IMR-90 (cell line): ENCODE results near the gene REEP2. TPM values are rescaled to one million over a fixed set of nuclear protein-coding genes. Genes with fewer than 3 reads are reported as not detected.

Experiments
- ATAC-seq: fragments of 200-7000 bp; cut with Tn5 transposase; 2 replicates; pipeline ENCODE4 v1.9.1; 2020; ENCODE audit warnings: low read depth, mild to moderate bottlenecking, moderate library complexity
- BruUV-seq: library from RNA; stranded (reverse); fragments of 400-500 nt; replicated peaks from 2 replicates; lab custom pipeline; 2021; lab: Mats Ljungman, UMichigan
- CTCF ChIA-PET: fragments of 300-600 bp; formaldehyde crosslinking; extraction: SDS; loops from one replicate; lab custom pipeline; 2021; ENCODE audit warnings: antibody characterized with exemption; lab: Yijun Ruan, JAX
- POLR2A ChIA-PET: fragments of 300-600 bp; sonication (Branson Sonifier 250); formaldehyde crosslinking; loops from one replicate; lab custom pipeline; 2022; ENCODE audit warnings: antibody characterized with exemption; ENCODE audit not compliant: unreplicated experiment; lab: Charles Lee
- DNase-seq: peaks from one replicate; pipeline ENCODE4 v3.0.0; 2013
- H2AFZ ChIP-seq: replicated peaks from 2 replicates; pipeline ENCODE3; 2013; ENCODE audit warnings: low read length, mild to moderate bottlenecking; ENCODE audit not compliant: poor library complexity
- H2AK5ac ChIP-seq: 2 replicates; pipeline ENCODE4 v1.6.1; 2013; ENCODE audit warnings: low read depth, low read length, inconsistent platforms
- H2AK9ac ChIP-seq: replicated peaks from 2 replicates; pipeline ENCODE3; 2013; ENCODE audit warnings: mild to moderate bottlenecking, low read depth, low read length, moderate library complexity; ENCODE audit not compliant: poor library complexity
- H2BK120ac ChIP-seq: 2 replicates; pipeline ENCODE4 v1.6.1; 2013; ENCODE audit warnings: low read depth, low read length, inconsistent platforms
- H2BK15ac ChIP-seq: 3 replicates; pipeline ENCODE4 v1.6.1; 2013; ENCODE audit warnings: low read depth, low read length, inconsistent platforms
- H2BK20ac ChIP-seq: 2 replicates; pipeline ENCODE4 v1.6.1; 2013; ENCODE audit warnings: low read depth, mild to moderate bottlenecking, inconsistent platforms, low read length, moderate library complexity
- H2BK5ac ChIP-seq: 2 replicates; pipeline ENCODE4 v1.6.1; 2013; ENCODE audit warnings: mild to moderate bottlenecking, low read depth, low read length, inconsistent platforms; ENCODE audit not compliant: poor library complexity, severe bottlenecking
- H3K14ac ChIP-seq: replicated peaks from 2 replicates; pipeline ENCODE4 v1.6.1; 2013; ENCODE audit warnings: low read depth, low read length, inconsistent platforms
- H3K18ac ChIP-seq: 2 replicates; pipeline ENCODE4 v1.6.1; 2013; ENCODE audit warnings: low read depth, low read length, control low read depth
- H3K23ac ChIP-seq: 2 replicates; pipeline ENCODE4 v1.6.1; 2013; ENCODE audit warnings: low read depth, low read length, inconsistent platforms
- H3K27ac ChIP-seq: 2 replicates; pipeline ENCODE4 v1.5.1; 2013; ENCODE audit warnings: mild to moderate bottlenecking, control low read depth, low read length; ENCODE audit not compliant: insufficient read depth
- H3K27me3 ChIP-seq: 2 replicates; pipeline ENCODE4 v1.6.1; 2013; ENCODE audit warnings: low read length; ENCODE audit not compliant: control insufficient read depth, insufficient read depth
- H3K36me3 ChIP-seq: 2 replicates; pipeline ENCODE4 v1.6.1; 2013; ENCODE audit warnings: low read length, mixed read lengths; ENCODE audit not compliant: control insufficient read depth, insufficient read depth
- H3K4ac ChIP-seq: 2 replicates; pipeline ENCODE4 v1.6.1; 2013; ENCODE audit warnings: low read depth, low read length, inconsistent platforms
- H3K4me1 ChIP-seq: 2 replicates; pipeline ENCODE4 v1.6.1; 2013; ENCODE audit warnings: low read length, mixed read lengths; ENCODE audit not compliant: control insufficient read depth, insufficient read depth
- H3K4me2 ChIP-seq: 2 replicates; pipeline ENCODE4 v1.6.1; 2013; ENCODE audit warnings: low read depth, mild to moderate bottlenecking, control low read depth, low read length, moderate library complexity
- H3K4me3 ChIP-seq: 2 replicates; pipeline ENCODE4 v1.5.1; 2013; ENCODE audit warnings: low read depth, mild to moderate bottlenecking, control low read depth, low read length, moderate library complexity; ENCODE audit not compliant: insufficient read depth
- H3K56ac ChIP-seq: 2 replicates; pipeline ENCODE4 v1.6.1; 2013; ENCODE audit warnings: low read length, inconsistent platforms; ENCODE audit not compliant: insufficient read depth; ENCODE audit errors: extremely low read depth
- H3K79me1 ChIP-seq, 2 experiments: 2 replicates each; pipeline ENCODE4 v1.6.1; 2013; ENCODE audit warnings: low read length in 2 of 2, inconsistent platforms in 1 of 2, low read depth in 1 of 2
- H3K9ac ChIP-seq: 2 replicates; pipeline ENCODE4 v1.6.1; 2013; ENCODE audit warnings: low read depth, low read length, control low read depth
- H3K9me1 ChIP-seq: 2 replicates; pipeline ENCODE4 v1.6.1; 2013; ENCODE audit warnings: low read length, inconsistent platforms; ENCODE audit not compliant: insufficient read depth
- H3K9me3 ChIP-seq: 2 replicates; pipeline ENCODE4 v1.6.1; 2013; ENCODE audit warnings: low read length; ENCODE audit not compliant: control insufficient read depth, insufficient read depth
- H4K20me1 ChIP-seq: 2 replicates; pipeline ENCODE4 v1.6.1; 2013; ENCODE audit warnings: low read length, inconsistent platforms; ENCODE audit not compliant: insufficient read depth
- H4K5ac ChIP-seq: 2 replicates; pipeline ENCODE4 v1.6.1; 2013; ENCODE audit warnings: mild to moderate bottlenecking, low read depth, low read length, control low read depth
- H4K8ac ChIP-seq, 2 experiments: 2 replicates each; pipeline ENCODE4 v1.6.1; 2013; ENCODE audit warnings: low read depth in 2 of 2, low read length in 2 of 2, control low read depth in 1 of 2, inconsistent platforms in 1 of 2
- H4K91ac ChIP-seq: 2 replicates; pipeline ENCODE4 v1.6.1; 2013; ENCODE audit warnings: low read depth, low read length, inconsistent platforms; ENCODE audit not compliant: insufficient read depth
- BHLHE40 ChIP-seq: fragments of 150-350 bp; IDR thresholded peaks from 2 replicates; pipeline ENCODE4 v1.6.1; 2016; ENCODE audit warnings: mild to moderate bottlenecking, low read depth, low read length
- CTCF ChIP-seq: conservative IDR thresholded peaks from 2 replicates; pipeline ENCODE4 v1.5.1; 2012; ENCODE audit warnings: mild to moderate bottlenecking, low read depth, low read length, improper control_type of control experiment
- FOS ChIP-seq: fragments of 150-350 bp; IDR thresholded peaks from 2 replicates; pipeline ENCODE4 v1.6.1; 2016; ENCODE audit warnings: low read depth, low read length
- MAFK ChIP-seq: IDR thresholded peaks from 2 replicates; pipeline ENCODE4 v1.6.1; 2012; ENCODE audit warnings: low read depth, low read length, improper control_type of control experiment
- MAZ ChIP-seq: IDR thresholded peaks from 2 replicates; pipeline ENCODE4 v1.6.1; 2012; ENCODE audit warnings: low read depth, mild to moderate bottlenecking, low read length, improper control_type of control experiment, moderate library complexity, borderline replicate concordance
- NFE2L2 ChIP-seq: fragments of 150-350 bp; IDR thresholded peaks from 2 replicates; pipeline ENCODE4 v1.6.1; 2016; ENCODE audit warnings: low read depth, mild to moderate bottlenecking, low read length
- POLR2A ChIP-seq: IDR thresholded peaks from 2 replicates; pipeline ENCODE4 v1.6.1; 2012; ENCODE audit warnings: mild to moderate bottlenecking, low read depth, low read length
- RAD21 ChIP-seq: IDR thresholded peaks from 2 replicates; pipeline ENCODE4 v1.6.1; 2012; ENCODE audit warnings: low read length, improper control_type of control experiment
- RCOR1 ChIP-seq: IDR thresholded peaks from 2 replicates; pipeline ENCODE4 v1.6.1; 2012; ENCODE audit warnings: mild to moderate bottlenecking, low read length, improper control_type of control experiment; ENCODE audit not compliant: insufficient replicate concordance
- WGBS, 2 experiments: methylation state at CpG; one replicate each; pipeline versions ENCODE4 v1.1.5 to v1.1.7; 2013; ENCODE audit warnings: missing lambda C conversion rate in 2 of 2; ENCODE audit not compliant: insufficient read length in 1 of 2; ENCODE audit errors: extremely low coverage in 2 of 2; 5-methylcytosine and 5-hydroxymethylcytosine counted together
- dilution Hi-C: fragments of 300-500 bp; cut with HindIII; formaldehyde crosslinking; loops from one replicate; pipeline ENCODE4 v1.14.3; 2018; ENCODE audit warnings: low sequenced_read_pairs; ENCODE audit not compliant: unreplicated experiment
- in situ Hi-C: fragments of 300-500 bp; cut with MboI; formaldehyde crosslinking; loops from 3 replicates; pipeline ENCODE4 v1.14.3; 2019; ENCODE audit warnings: low sequenced_read_pairs, inconsistent platforms, mixed read lengths
- intact Hi-C: fragments of 100-400 bp; cut with micrococcal nuclease; formaldehyde crosslinking; loops from 2 replicates; pipeline ENCODE4 v1.10.0; 2022
- polyA plus RNA-seq, 3 experiments: library from polyadenylated mRNA; depleted of rRNA; stranded (reverse); fragments of >200 nt; gene quantifications; 2 replicates each; pipeline ENCODE4 v1.2.3, GENCODE V29; 2012; ENCODE audit warnings: low replicate concordance in 1 of 3
- total RNA-seq: library from RNA; depleted of rRNA; stranded (reverse); fragments of >200 nt; gene quantifications from 2 replicates; pipeline ENCODE4 v1.2.3, GENCODE V29; 2012
- TF ChIP-seq, protein P1 (sequence below): fragments of 150-350 bp; IDR thresholded peaks from 2 replicates; pipeline ENCODE4 v1.6.1; 2016; ENCODE audit warnings: low read depth, mild to moderate bottlenecking, low read length, moderate library complexity, borderline replicate concordance

Gene REEP2
- total and polyA plus RNA-seq, 2 of the 4 experiments (the other 2 are of a cell fraction) = 12.4 to 17.0 TPM

DNA sequence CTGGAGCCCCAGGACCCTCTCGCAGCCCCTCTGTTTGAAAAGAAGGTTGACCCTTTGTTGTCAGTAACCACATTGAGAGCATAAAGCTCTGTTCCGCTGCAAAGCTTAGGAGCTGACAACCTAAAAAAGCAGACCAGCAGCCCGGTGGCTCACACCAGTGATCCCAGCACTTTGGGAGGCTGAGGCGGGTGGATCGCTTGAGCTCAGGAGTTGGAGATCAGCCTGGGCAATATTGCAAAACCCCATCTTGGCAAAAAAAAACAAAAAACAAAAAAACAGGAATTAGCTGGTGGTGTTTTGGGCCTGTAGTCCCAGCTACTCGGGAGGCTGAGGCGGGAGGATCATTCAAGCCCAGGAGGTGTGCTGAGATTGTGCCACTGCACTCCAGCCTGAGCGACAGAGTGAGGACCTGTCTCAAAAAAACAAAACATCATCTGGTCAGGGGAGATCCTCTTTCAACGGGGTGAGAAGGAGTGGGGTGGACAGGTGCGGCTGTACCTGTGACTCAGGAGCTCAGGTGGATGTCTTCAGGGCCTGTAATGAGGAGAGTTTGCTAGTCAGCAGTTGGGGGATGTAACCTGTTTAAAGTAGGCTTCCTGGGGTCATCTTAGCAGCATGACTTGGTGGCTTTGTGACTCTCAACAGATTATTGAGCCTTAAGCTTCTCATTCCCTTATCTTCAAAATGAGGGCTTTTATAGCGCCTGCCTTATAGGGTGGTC lies 694 bp upstream of the REEP2 start (continued):
- TF ChIP-seq RCOR1 = no peak

GRCh38 chr5:138439477-138440158 lies 761 bp downstream of the REEP2 start:
- Histone ChIP-seq H2AFZ (peak overlapping the region; percentile 92), H3K9ac (peak overlapping the region; percentile 18), H2AK5ac (peak overlapping the region; percentile 45; the same call in 1 of the 2 replicates), H3K4ac (peak overlapping the region; percentile 57), H3K9me3 (no peaks in the 10 kb centered on the region), H3K23ac (peak overlapping the region; percentile 38; the same call in 1 of the 2 replicates), H2BK5ac (no peak overlapping the region), H2BK15ac (no peak overlapping the region), H4K5ac (peak overlapping the region; percentile 34; the same call in 1 of the 2 replicates), H4K20me1 (0 out of 2 replicates have a peak, but pooled peaks cover 6% of the 10 kb centered on the region), H2BK120ac (no peak overlapping the region; the same call in 1 of the 2 replicates), H3K4me1 (peaks cover 9% of the 10 kb centered on the region; the same call in 1 of the 2 replicates), H2AK9ac (peak overlapping the region; percentile 83), H3K4me3 (peak overlapping the region; percentile 53), H4K8ac (peak overlapping the region in 1 of 2 experiments; percentile 75; a peak in 3 of 4 replicates), H3K56ac (no peak overlapping the region; the same call in 1 of the 2 replicates), H3K14ac (peak overlapping the region; percentile 76), H3K4me2 (peak overlapping the region; percentile 88), H2BK20ac (no peak overlapping the region), H3K27me3 (no peaks in the 10 kb centered on the region), H3K36me3 (peaks cover 8% of the 10 kb centered on the region), H3K27ac (no peak overlapping the region), H3K18ac (no peak overlapping the region), H3K9me1 (peaks cover 7% of the 10 kb centered on the region; the same call in 1 of the 2 replicates), H4K91ac (no peak overlapping the region), H3K79me1 (peaks cover 0 to 8% of the 10 kb centered on the region in 2 experiments; a peak in 2 of 4 replicates)
- POLR2A ChIA-PET = no interaction called here
- CTCF ChIA-PET = interaction anchor here (1.0 to 1.2 kb wide), 2 partner anchors 64 to 104 kb away, joined by 3 read pairs; no protein-coding TSS in a partner anchor
- dilution Hi-C loops = no loop called here
- WGBS, 2 experiments = 44% methylated on average over 5 of the region's 20 CpGs; no CpG with 5 or more reads in 1 of the 2 experiments
- BruUV-seq = no TSS peak
- in situ Hi-C loops = no loop called here
- DNase-seq = peak; percentile 3
- ATAC-seq = peak; percentile 42
- intact Hi-C loops = no loop called here
- TF ChIP-seq POLR2A (no peak), MAZ (no peak), MAFK (no peak), NFE2L2 (no peak), BHLHE40 (no peak), RAD21 (no peak), CTCF (no peak), FOS (no peak), RCOR1 (no peak)
- TF ChIP-seq, protein P1, sequence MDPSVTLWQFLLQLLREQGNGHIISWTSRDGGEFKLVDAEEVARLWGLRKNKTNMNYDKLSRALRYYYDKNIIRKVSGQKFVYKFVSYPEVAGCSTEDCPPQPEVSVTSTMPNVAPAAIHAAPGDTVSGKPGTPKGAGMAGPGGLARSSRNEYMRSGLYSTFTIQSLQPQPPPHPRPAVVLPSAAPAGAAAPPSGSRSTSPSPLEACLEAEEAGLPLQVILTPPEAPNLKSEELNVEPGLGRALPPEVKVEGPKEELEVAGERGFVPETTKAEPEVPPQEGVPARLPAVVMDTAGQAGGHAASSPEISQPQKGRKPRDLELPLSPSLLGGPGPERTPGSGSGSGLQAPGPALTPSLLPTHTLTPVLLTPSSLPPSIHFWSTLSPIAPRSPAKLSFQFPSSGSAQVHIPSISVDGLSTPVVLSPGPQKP = no peak
